Stimulated activated CD4-positive, alpha-beta T cell treated with anti-CD3 and anti-CD28 coated beads, Interleukin-12 subunit alpha, Interleukin-12 subunit beta, amount 100 ng/mL, for 24 hours (primary cell): ENCODE data around the gene TRIOBP.

Experiments used
- DNase-seq, 2 experiments: peaks; one replicate each; pipeline ENCODE4 v3.0.0-alpha.2; 2020; ENCODE audit warnings: low read depth in 2 of 2

The TRIOBP gene

DNA sequence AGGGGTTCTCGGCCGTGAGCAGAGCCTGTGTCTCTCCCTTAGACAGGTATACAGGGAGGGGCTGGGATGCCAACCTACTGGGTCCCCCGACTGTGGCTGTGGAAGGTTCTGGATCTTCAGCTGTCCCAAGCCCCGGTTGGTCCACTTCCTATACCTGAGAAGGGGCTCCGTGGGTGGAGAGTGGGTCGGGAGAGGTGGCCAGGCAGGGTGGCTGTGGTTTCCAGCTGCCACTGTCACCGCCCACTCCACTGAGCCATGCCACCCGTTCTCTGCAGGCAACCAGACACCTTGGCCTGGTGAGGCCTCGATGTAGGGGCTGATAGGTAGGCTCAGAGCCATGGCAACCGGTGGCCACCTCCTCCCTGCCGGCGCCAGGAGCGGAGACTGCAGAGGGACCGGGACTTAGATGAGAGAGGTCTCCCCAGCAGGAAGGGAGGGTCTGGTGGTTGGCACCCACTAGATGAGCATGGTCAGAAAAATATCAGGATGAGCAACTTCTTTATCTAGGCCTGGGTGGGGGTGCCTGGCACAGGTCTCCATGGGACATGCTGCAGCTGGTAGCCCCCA, 53.8 kb downstream of the TRIOBP start:
- DNase-seq = no peak

- DNase-seq = no peak
Measured at GRCh38 chr22:37751449-37752188, 54.8 kb downstream of the TRIOBP start.

GRCh38 chr22:37752189-37753087, 55.6 kb downstream of the TRIOBP start:
- no peak for DNase-seq

GRCh38 chr22:37753746-37754145, 56.9 kb downstream of the TRIOBP start:
- no peak for DNase-seq

GRCh38 chr22:37757663-37758062, 60.8 kb downstream of the TRIOBP start:
- no peak for DNase-seq

- no peak for DNase-seq
Measured at GRCh38 chr22:37758694-37759093, 61.8 kb downstream of the TRIOBP start.

DNA sequence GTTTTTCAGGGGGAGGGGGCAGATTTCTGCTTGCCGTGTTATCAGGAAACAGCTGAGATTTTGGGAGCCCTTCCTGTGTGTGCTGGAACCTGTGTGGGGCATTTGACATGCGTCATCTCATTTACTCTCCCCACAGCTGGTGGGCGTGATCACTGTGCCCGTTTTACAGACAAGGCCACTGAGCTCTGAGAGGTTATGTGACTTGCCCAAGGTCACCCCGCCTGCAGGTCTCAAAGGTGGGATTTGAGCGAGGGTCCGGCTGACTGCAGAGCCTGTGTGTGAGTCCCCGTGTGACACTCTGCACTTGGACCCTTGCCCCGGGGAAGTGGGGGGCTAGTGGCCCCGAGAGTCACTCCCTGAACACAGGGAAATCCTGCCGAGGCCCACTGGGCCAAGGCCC, 62.4 kb downstream of the TRIOBP start:
- no peak for DNase-seq

DNA sequence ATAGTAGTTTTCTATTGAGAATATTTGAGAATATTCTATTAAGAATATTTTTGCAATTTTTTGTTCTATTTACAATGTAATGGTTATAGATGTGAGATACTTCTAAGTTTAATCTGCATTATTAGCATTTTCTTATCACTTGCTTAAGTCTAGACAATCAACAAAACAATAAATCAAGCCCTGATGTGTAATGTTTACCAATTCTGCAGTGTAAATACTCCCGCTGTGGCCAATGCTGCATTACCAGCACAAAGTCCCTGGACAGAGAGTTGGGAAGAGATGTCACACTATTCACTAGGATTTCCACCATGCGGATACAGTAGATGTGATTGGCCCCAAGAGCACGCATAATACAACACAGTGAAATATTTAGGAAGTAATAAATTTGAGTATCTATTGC, 63.3 kb downstream of the TRIOBP start:
- DNase-seq = no peak

DNA sequence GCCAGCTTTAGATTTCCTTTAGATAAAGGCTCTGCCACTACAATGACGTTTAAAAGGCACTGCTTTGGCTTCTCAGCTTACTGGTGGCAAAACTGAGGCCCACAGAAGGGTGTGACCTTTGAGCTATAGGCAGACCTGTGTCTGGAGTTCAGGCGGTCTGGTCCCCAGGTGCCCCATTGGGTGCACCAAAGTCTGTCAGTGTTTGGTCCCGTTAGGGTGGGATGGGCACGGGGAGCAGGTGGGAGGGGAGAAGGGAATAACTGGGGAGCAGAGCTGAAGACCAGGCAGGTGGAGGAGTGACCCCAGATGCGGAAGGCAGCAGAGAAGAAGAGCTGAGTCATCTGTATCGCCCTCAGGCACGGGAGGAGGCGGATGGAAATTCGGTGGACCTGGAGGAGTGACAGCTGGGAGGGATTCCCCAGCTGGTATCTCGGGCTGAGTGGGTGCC, 65.6 kb downstream of the TRIOBP start:
- DNase-seq = no peak

GRCh38 chr22:37763012-37763411, 66.2 kb downstream of the TRIOBP start:
- no peak for DNase-seq

DNA sequence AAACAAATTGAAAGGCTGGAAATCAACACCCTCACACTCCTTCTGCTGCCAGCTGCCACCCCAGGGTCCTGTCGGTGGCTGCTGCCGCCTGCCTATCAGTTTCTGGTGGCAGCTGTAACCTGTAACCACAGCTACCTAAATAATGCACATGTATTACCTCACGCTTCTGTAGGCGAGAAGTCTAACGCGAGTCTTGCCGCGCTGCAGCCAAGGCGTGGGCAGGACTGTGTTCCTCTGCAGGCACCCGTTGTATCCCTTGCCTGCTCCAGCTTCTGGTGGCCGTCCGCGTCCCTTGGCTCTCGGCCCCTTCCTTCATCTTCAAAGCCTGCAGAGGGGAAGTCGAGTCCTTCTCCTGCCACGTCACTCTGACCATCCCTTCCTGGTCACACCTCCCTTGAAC, 66.8 kb downstream of the TRIOBP start:
- no peak for DNase-seq

GRCh38 chr22:37764622-37765021, 67.8 kb downstream of the TRIOBP start:
- DNase-seq = no peak

DNA sequence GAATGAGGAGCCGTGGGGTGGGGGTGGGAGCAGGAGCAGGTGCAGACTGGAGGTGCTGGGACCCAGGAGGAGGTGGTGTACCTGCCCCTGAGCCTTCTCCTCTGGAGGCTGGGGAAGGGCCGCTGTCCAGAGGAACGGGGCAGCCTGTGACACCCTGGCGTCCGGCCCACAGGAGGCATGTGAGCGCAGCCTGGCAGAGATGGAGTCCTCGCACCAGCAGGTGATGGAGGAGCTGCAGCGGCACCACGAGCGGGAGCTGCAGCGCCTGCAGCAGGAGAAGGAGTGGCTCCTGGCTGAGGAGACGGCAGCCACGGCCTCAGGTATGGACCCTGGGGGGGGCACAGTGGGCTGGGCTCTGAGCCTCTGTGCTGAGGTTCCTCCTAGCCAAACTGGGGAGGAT, 68.7 kb downstream of the TRIOBP start:
- DNase-seq = no peak

- no peak for DNase-seq
Measured at GRCh38 chr22:37765953-37766576, 69.2 kb downstream of the TRIOBP start.

- no peak for DNase-seq
Measured at GRCh38 chr22:37768273-37768672, 71.4 kb downstream of the TRIOBP start.

GRCh38 chr22:37769056-37769455, 72.2 kb downstream of the TRIOBP start:
- DNase-seq = no peak

DNA sequence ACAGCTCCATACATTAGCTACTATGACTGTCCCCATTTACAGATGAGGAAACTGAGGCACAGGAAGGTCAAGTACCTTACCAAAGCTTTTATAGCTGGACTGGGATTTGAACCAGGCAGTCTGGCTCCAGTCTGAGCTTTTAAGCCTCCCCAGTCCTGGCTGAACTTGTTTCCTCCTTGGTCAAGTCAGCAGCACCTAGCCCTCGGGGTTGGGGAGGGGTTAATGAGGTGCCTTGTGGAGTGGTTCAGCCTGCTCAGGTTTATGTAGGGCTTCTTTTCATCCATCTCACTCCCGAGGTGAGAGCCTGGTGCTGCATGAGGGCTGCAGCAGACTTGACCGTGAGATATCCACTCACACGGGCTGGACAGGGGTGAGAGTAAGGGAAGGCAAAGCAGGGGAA, 74.2 kb downstream of the TRIOBP start:
- DNase-seq = no peak

- DNase-seq = no peak
Measured at GRCh38 chr22:37771702-37772427, 75.0 kb downstream of the TRIOBP start.

DNA sequence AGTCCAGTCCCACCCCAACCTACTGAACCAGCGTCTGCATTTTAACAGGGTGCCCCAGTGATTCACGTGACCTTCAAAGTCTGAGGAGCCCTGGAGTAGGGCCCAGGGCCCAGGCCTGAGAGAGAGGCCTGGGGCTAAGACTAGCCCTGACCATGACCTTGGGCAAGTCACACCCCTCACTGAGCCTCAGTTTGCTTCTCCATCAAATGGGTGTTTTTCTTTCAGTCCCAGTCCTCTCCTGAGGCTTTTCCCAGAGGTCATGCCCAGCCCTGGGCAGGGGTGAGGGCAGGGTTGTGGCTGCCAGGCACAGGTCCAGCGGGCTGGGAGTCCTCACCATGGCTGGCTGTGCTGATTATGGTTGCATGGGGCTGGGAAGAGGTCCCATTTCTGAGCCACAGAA, 77.9 kb downstream of the TRIOBP start:
- no peak for DNase-seq

DNA sequence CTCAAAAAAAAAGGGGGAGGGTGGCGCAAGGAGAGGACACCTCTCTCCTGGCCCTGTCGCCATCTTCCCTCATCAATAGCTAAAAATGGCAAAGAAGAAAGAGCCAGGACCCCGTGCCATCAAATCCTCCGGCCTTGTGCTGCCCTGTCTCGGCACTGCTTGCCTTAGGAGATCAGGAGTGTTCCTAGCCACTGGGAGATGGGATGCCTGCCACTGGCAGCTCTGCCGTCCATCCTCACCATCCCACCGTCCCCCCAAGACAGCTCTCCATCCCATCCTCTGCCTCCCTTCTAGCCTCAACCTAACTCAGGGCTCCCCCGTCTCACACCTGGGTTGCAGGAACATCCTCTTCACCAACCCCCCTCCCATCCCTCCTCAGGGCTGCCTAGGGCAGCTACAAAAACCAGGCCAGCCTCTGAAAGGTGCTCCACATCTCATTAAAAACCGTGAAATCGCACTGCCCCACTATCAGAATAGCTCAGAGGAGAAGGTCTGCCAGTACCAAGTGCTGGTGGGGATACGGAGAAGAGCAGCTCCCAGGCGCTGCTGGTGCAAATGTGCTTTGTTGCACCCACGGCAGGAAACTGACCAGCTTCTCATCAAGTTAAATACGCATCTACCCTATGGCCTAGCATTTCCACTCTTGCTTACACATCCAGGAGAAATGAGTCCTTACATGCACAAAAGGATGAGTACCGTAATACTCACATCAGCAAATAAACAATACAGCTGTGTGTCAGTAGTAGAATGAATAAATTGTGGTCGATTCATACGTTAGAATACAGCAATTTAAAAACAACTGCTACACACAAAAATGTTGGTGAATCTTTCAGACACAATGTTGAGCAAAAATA, 79.2 kb downstream of the TRIOBP start:
- DNase-seq = no peak

GRCh38 chr22:37776639-37777005, 79.8 kb downstream of the TRIOBP start:
- no peak for DNase-seq
